GM20000 (cell line): ENCODE measurements around the gene ELP1.
"Not testable (repeated sequence)": the region's sequence is repeated elsewhere in the genome, so short reads cannot be mapped to it uniquely, and the experiment has no call there.

Experiments used
- DNase-seq: peaks from one replicate; pipeline ENCODE4 v3.0.0; 2012; ENCODE audit warnings: low spot score
- TF ChIP-seq, protein P1 (sequence below): IDR thresholded peaks from 2 replicates; pipeline ENCODE4 v1.5.1; 2012; ENCODE audit warnings: mild to moderate bottlenecking, control low read depth; ENCODE audit errors: extremely low read depth, missing control alignments

The ELP1 gene

GRCh38 chr9:108842610-108843295 is 91.2 kb downstream of the ELP1 start:
- TF ChIP-seq, protein P1, sequence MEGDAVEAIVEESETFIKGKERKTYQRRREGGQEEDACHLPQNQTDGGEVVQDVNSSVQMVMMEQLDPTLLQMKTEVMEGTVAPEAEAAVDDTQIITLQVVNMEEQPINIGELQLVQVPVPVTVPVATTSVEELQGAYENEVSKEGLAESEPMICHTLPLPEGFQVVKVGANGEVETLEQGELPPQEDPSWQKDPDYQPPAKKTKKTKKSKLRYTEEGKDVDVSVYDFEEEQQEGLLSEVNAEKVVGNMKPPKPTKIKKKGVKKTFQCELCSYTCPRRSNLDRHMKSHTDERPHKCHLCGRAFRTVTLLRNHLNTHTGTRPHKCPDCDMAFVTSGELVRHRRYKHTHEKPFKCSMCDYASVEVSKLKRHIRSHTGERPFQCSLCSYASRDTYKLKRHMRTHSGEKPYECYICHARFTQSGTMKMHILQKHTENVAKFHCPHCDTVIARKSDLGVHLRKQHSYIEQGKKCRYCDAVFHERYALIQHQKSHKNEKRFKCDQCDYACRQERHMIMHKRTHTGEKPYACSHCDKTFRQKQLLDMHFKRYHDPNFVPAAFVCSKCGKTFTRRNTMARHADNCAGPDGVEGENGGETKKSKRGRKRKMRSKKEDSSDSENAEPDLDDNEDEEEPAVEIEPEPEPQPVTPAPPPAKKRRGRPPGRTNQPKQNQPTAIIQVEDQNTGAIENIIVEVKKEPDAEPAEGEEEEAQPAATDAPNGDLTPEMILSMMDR = no peak
- no peak for DNase-seq

DNA sequence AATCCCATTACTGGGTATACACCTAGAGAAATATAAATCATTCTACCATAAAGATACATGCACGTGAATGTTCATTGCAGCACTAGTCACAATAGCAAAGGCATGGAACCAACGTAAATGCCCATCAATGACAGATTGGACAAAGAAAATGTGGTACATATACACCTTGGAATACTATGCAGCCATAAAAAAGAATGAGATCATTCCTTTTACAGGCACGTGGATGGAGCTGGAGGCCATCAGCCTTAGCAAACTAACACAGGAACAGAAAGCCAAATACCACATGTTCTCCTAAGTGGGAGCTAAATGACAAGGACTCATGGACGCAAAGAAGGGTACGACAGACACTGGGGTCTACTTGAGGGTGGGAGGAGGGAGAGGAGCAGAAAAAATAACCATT is 94.4 kb downstream of the ELP1 start:
- DNase-seq = not testable (repeated sequence)

- no peak for DNase-seq
- TF ChIP-seq, protein P1 = no peak
Measured at GRCh38 chr9:108838017-108838416, 95.9 kb downstream of the ELP1 start.

DNA sequence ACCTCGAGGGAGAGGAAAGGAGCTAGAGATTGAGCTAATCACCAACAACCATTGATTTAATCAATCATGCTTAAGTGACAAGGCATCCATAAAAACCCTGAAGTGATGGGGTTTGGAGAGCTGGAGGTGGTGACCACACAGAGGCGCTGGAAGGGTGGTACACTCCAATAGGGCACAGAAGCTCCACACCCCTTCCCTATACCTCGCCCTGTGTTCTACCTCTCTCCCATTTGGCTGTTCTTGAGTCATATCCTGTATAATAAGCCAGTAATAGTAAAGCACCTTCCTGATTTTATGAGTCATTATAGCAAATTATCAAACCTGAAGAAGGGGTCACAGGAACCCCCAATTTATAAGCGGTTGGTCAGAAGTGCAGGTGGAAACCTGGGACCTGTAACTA is 96.4 kb downstream of the ELP1 start:
- TF ChIP-seq, protein P1 = no peak
- DNase-seq = no peak

DNA sequence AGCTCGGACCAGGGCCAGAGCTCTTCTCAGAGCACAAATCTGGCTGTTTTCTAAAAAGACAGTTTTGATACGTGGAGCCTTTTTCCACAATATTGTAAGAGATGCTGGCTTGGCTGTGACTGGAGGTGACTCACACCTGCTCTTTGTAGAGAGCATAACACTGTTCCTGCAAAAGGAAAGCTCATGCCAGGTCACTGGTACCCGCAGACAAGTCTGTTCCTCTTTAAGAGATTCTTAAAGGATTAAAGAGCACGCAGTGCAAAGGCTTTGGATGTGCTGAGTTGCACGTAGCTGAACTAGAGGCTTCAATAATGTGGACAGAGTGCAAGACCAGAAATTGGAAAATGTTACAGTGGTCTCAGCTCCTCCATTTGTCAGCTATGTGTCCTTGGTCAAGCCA is 97.1 kb downstream of the ELP1 start:
- no peak for DNase-seq
- TF ChIP-seq, protein P1 = no peak

DNA sequence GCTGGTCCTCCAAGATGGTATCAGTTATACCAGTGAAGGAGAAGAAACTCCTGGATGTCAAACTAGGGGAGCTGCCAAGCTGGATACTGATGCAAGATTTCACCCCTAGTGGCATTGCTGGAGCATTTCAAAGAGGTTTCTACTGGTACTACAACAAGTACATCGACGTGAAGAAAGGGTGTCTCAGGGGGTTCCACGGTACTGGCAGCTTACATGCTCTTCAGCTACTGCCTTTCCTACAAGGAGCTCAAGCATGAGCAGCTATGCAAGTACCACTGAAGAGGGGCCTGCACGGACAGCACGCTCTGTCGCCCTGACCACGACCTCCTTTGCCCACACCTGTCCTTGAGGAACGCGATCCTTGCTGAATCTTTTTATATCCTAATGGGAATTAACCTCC is 97.6 kb downstream of the ELP1 start:
- TF ChIP-seq, protein P1 = no peak

DNA sequence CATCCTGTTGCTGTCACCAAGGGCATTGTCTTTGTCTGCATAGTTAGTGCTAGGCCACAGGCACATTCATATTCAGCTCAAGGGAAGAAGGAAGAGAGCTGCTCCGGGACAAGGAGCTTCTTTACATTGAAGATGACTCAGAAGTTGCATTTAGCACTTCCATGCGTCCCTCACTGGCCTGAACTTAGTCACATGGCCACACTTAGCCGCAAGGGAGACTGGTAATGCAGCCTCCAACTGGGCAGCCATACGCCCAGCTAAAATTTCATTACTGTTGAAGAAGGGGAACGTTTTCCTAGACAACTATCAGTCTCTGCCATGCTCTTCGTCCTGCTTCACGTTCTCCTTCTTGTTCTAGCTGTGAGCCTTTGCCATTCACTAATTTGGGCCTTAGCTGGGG is 98.1 kb downstream of the ELP1 start:
- no peak for DNase-seq
- TF ChIP-seq, protein P1 = no peak

More for the DNA sequence above, 97.6 kb downstream of the ELP1 start:
- no peak for DNase-seq
